Hepatic stellate cell (primary cell): ENCODE results near the gene ESPL1.
A peak's percentile ranks its signal among the peaks of the same experiment; 100 is the strongest.

Source experiments
- DNase-seq: peaks from one replicate; pipeline ENCODE4 v3.0.0; 2011; ENCODE audit warnings: low spot score

The ESPL1 gene

GRCh38 chr12:53267999-53268629 lies at the start of gene ESPL1:
ESPL1 (plus strand) TSS chr12:53268299; CDS start chr12:53268767, 468 bp downstream.
- DNase-seq = peak; percentile 88

GRCh38 chr12:53218551-53219291 lies 49.4 kb upstream of the ESPL1 start:
- DNase-seq = no peak

GRCh38 chr12:53219292-53219955 lies 48.7 kb upstream of the ESPL1 start:
- DNase-seq = peak; percentile 81

GRCh38 chr12:53219956-53220693 lies 48.0 kb upstream of the ESPL1 start:
- DNase-seq = peak; percentile 82

GRCh38 chr12:53220694-53221202 lies 47.4 kb upstream of the ESPL1 start:
- peak; percentile 99 for DNase-seq

- DNase-seq = peak; percentile 80
Measured at GRCh38 chr12:53221203-53222080, 46.7 kb upstream of the ESPL1 start.

- DNase-seq = no peak
Measured at GRCh38 chr12:53222170-53222721, 45.9 kb upstream of the ESPL1 start.

- no peak for DNase-seq
Measured at GRCh38 chr12:53222806-53223261, 45.3 kb upstream of the ESPL1 start.

- DNase-seq = no peak
Measured at GRCh38 chr12:53223389-53224060, 44.6 kb upstream of the ESPL1 start.

GRCh38 chr12:53224061-53224896 lies 43.8 kb upstream of the ESPL1 start:
- DNase-seq = no peak

- DNase-seq = no peak
Measured at GRCh38 chr12:53224897-53225634, 43.0 kb upstream of the ESPL1 start.

GRCh38 chr12:53225635-53226424 lies 42.3 kb upstream of the ESPL1 start:
- no peak for DNase-seq

- no peak for DNase-seq
Measured at GRCh38 chr12:53226815-53227214, 41.3 kb upstream of the ESPL1 start.

GRCh38 chr12:53227341-53227740 lies 40.8 kb upstream of the ESPL1 start:
- no peak for DNase-seq

GRCh38 chr12:53227836-53228235 lies 40.3 kb upstream of the ESPL1 start:
- DNase-seq = no peak

GRCh38 chr12:53229454-53229853 lies 38.6 kb upstream of the ESPL1 start:
- DNase-seq = no peak

GRCh38 chr12:53230108-53230845 lies 37.8 kb upstream of the ESPL1 start:
- DNase-seq = no peak
